ENCODE data around the gene SCAPER. TPM values are rescaled to one million over a fixed set of nuclear protein-coding genes. Genes with fewer than 3 reads are reported as not detected.

SCAPER gene
- total RNA-seq, 1 donor from 2014 or later: 78.1 TPM

- Histone ChIP-seq H3K9me3 (no peaks in the 10 kb centered on the region), H3K36me3 (peaks cover 7 to 39% of the 10 kb centered on the region in 2 donors), H3K27ac (no peak overlapping the region), H3K4me3 (no peak overlapping the region), H3K4me1 (peaks cover 0 to 2% of the 10 kb centered on the region in 2 donors), H3K27me3 (no peaks in the 10 kb centered on the region)
- DNase-seq (ENCODE audit: low spot score in 2 of 2): no peak
- TF ChIP-seq, protein P1, sequence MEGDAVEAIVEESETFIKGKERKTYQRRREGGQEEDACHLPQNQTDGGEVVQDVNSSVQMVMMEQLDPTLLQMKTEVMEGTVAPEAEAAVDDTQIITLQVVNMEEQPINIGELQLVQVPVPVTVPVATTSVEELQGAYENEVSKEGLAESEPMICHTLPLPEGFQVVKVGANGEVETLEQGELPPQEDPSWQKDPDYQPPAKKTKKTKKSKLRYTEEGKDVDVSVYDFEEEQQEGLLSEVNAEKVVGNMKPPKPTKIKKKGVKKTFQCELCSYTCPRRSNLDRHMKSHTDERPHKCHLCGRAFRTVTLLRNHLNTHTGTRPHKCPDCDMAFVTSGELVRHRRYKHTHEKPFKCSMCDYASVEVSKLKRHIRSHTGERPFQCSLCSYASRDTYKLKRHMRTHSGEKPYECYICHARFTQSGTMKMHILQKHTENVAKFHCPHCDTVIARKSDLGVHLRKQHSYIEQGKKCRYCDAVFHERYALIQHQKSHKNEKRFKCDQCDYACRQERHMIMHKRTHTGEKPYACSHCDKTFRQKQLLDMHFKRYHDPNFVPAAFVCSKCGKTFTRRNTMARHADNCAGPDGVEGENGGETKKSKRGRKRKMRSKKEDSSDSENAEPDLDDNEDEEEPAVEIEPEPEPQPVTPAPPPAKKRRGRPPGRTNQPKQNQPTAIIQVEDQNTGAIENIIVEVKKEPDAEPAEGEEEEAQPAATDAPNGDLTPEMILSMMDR (IDR thresholded peaks at IDR 0.05): no peak
- intact Hi-C loops (cut with DNase I): loop anchor here (10.0 kb wide), 1 partner anchor 488 kb away; the partner anchor contains the start of genes HMG20A and PEAK1
These were observed 31.5 kb upstream of the SCAPER start for GRCh38 chr15:76936671-76937070.

GRCh38 chr15:76935620-76936019 lies 30.5 kb upstream of the SCAPER start:
- Histone ChIP-seq H3K4me3 (no peak overlapping the region), H3K27ac (no peak overlapping the region)
- DNase-seq (ENCODE audit: low spot score in 2 of 2): no peak

GRCh38 chr15:76932135-76932966 lies 27.2 kb upstream of the SCAPER start:
- H3K36me3 ChIP-seq: peaks cover 7 to 30% of the 10 kb centered on the region in 2 donors
- H3K27me3 ChIP-seq: no peaks in the 10 kb centered on the region
- TF ChIP-seq, protein P1 (IDR thresholded peaks at IDR 0.05): no peak
- no peak for DNase-seq (ENCODE audit: low spot score in 2 of 2)
- intact Hi-C loops (cut with DNase I): loop anchor here (5.0 to 10.0 kb wide), 2 partner anchors 492 to 565 kb away; partner anchors contain the start of genes HMG20A and PEAK1
- H3K27ac ChIP-seq: peak overlapping the region; percentile 73 to 78
- no peaks in the 10 kb centered on the region for H3K9me3 ChIP-seq
- peak overlapping the region; percentile 69 to 97 for H3K4me3 ChIP-seq
- H3K4me1 ChIP-seq: no peaks in the 10 kb centered on the region

More at GRCh38 chr15:76935620-76936019, 30.5 kb upstream of the SCAPER start:
- TF ChIP-seq, protein P1 (IDR thresholded peaks at IDR 0.05): no peak
- no peaks in the 10 kb centered on the region for H3K4me1 ChIP-seq
- H3K27me3 ChIP-seq: no peaks in the 10 kb centered on the region
- no peaks in the 10 kb centered on the region for H3K9me3 ChIP-seq
- H3K36me3 ChIP-seq: peaks cover 7 to 39% of the 10 kb centered on the region in 2 donors
- intact Hi-C loops (cut with DNase I): loop anchor here (10.0 kb wide), 1 partner anchor 489 kb away; the partner anchor contains the start of genes HMG20A and PEAK1

GRCh38 chr15:76931397-76932134 lies 26.4 kb upstream of the SCAPER start, which contains the start of gene RCN2:
TSS of gene RCN2 (plus strand) at chr15:76931749. CDS start at chr15:76931842, 93 bp downstream.
- Histone ChIP-seq H3K36me3 (peaks cover 7 to 22% of the 10 kb centered on the region in 2 donors), H3K4me1 (no peaks in the 10 kb centered on the region), H3K27ac (peak within 1 kb of the TSS; percentile 73 to 78), H3K4me3 (peak within 1 kb of the TSS; percentile 69 to 97), H3K9me3 (no peaks in the 10 kb centered on the region), H3K27me3 (no peaks in the 10 kb centered on the region)
- intact Hi-C loops (cut with DNase I): loop anchor here (1.0 to 10.0 kb wide), 4 partner anchors 26 to 566 kb away; partner anchors contain the start of genes HMG20A, PEAK1, SCAPER and TSPAN3
- TF ChIP-seq, protein P1 (IDR thresholded peaks at IDR 0.05): no peak
- peak; percentile 68 to 97 for DNase-seq (ENCODE audit: low spot score in 2 of 2)

DNA sequence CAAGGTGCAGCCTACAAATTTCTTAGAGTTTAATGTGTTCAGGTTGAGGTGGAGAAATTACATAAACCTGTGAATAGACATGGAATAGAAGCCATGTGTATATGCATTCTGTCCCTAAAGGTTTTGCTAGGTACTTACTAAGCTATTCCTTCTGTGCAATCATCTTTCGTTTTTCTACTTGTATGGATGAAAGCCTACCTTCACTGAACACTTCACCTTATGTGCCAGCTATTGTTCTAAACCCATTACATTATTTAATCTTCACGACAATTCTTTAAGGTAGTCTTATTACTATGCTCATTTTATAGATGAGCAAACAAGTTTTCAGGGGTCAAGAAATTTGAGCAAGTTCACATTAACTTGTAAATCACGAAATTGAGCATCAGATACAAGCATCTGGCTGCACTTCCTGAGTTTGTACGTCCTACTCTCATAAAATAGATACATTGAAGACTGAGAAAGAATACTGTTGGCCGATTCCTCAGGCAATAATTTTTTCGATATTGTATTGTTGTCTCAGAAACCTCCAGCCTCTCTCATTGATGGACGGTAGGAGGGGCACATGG lies 25.8 kb upstream of the SCAPER start:
- Histone ChIP-seq H3K27ac (peak overlapping the region; percentile 67 to 78), H3K27me3 (no peaks in the 10 kb centered on the region), H3K9me3 (no peaks in the 10 kb centered on the region), H3K36me3 (peaks cover 7 to 16% of the 10 kb centered on the region in 2 donors), H3K4me3 (peak overlapping the region; percentile 69 to 97), H3K4me1 (no peaks in the 10 kb centered on the region)
- intact Hi-C loops (cut with DNase I): loop anchor here (1.0 to 10.0 kb wide), 4 partner anchors 26 to 566 kb away; partner anchors contain the start of genes HMG20A, PEAK1, SCAPER and TSPAN3
- TF ChIP-seq, protein P1 (IDR thresholded peaks at IDR 0.05): no peak
- DNase-seq (ENCODE audit: low spot score in 2 of 2): no peak
